DND-41 (cell line): ENCODE results near the gene GLB1L3.

Source experiments
- EZH2 ChIP-seq: IDR thresholded peaks from 3 replicates; pipeline ENCODE4 v1.6.1; 2012; ENCODE audit warnings: borderline replicate concordance, low read depth, mild to moderate bottlenecking, moderate library complexity, low read length, inconsistent platforms; ENCODE audit not compliant: severe bottlenecking
- TF ChIP-seq, protein P1 (sequence below): IDR thresholded peaks from 2 replicates; pipeline ENCODE4 v1.5.1; 2012; ENCODE audit warnings: borderline replicate concordance, low read length, moderate library complexity, mild to moderate bottlenecking; ENCODE audit not compliant: poor library complexity, severe bottlenecking; ENCODE audit errors: extremely low read depth

DNA sequence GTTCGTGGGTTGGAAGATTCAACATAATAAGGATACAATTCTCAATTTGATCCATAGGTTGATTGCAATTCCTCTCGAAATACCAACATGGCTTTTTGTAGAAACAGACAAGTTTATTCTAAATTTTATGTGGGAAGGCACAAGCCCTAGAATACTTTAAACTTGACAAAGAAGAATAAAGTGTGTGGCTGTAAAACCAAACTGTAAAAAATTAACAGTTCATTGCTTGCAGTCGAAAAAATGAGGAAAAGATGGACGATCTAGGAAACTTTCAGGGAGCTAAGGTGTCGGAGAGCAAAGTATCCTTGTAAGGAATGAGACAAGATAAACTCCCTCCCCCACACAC, 1.0 kb upstream of the GLB1L3 start:
- TF ChIP-seq, protein P1, sequence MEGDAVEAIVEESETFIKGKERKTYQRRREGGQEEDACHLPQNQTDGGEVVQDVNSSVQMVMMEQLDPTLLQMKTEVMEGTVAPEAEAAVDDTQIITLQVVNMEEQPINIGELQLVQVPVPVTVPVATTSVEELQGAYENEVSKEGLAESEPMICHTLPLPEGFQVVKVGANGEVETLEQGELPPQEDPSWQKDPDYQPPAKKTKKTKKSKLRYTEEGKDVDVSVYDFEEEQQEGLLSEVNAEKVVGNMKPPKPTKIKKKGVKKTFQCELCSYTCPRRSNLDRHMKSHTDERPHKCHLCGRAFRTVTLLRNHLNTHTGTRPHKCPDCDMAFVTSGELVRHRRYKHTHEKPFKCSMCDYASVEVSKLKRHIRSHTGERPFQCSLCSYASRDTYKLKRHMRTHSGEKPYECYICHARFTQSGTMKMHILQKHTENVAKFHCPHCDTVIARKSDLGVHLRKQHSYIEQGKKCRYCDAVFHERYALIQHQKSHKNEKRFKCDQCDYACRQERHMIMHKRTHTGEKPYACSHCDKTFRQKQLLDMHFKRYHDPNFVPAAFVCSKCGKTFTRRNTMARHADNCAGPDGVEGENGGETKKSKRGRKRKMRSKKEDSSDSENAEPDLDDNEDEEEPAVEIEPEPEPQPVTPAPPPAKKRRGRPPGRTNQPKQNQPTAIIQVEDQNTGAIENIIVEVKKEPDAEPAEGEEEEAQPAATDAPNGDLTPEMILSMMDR = no peak
- no peak for TF ChIP-seq EZH2
